ENCODE data around the gene APPL2. TPM values are rescaled to one million over a fixed set of nuclear protein-coding genes. Genes with fewer than 3 reads are reported as not detected.

APPL2 gene
- polyA plus RNA-seq, 3 donors, result 10.8 to 34.8 (median 24.8) TPM

DNA sequence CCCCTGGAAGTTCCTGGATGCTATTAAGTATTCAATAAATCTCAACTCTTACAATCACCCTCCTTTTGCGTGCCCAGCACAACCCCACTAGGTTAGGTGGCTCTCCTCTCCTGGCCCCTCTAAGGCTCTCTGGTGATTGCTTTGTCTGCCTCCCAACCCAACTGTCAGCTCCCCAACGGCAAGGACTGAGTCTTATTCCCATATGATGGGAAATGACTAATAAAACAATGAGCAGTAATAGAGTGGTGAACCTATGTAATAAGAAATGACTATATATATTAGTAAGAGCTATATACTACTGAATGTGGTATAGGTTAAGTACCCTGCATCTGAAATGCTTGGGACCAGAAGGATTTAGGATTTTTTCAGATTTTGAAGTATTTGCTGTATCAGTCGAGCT lies 8.1 kb downstream of the APPL2 start:
- H3K27ac ChIP-seq (ENCODE audit: low read depth, low read length), result no peak overlapping the region

DNA sequence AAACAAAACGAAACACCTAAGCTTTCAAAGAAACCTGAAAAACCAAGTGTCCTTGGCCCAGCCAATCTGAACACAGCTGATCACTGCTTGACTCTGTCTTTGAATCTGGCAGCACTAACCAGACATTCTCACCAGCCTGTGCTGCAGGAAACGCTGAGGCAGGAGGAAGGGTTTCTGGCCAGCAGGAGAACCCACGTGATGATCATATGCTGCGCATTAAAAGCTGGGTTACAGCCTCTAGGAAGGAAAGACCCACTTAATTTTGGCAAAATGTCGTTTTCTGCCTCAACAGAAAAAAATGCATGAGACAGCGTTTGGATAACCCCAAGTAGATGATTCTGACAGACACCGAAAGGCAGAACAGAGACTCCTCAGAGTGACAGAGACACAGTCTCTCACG lies 9.8 kb downstream of the APPL2 start:
- 13 to 19% (median 17%) methylated on average over 8 of the region's 8 CpGs for WGBS, 3 donors

More for the DNA sequence above, 8.1 kb downstream of the APPL2 start:
- 90 to 93% (median 92%) methylated on average over 3 of the region's 3 CpGs for WGBS, 3 donors

DNA sequence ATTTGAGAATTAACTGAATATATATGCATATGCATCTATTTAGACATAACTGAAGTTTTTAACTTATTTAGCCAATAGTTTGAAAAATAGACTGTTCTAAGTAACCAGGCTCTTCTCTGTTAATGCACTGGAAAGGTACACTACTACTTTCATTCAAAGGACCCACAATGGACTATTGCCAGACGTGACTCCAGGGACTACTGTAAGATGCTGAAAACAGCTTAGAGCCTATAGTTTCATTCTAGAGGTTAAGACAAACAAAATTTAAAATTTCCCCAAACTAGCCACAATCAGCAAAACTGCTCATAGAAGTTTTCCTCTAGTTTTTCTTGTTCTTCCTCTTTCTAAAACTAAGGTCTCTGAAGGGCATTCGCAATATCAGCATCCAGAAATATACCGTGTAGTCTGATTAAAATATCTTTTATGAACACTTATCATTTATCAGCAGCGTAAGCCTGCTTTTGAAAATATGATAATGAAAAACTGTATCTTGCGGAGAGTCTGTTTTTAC lies 10.4 kb downstream of the APPL2 start:
- 47 to 56% (median 52%) methylated on average over 5 of the region's 5 CpGs for WGBS, 3 donors
- no peak overlapping the region for H3K27ac ChIP-seq (ENCODE audit: low read depth, low read length)

More for the DNA sequence above, 9.8 kb downstream of the APPL2 start:
- H3K27ac ChIP-seq (ENCODE audit: low read depth, low read length), result no peak overlapping the region

DNA sequence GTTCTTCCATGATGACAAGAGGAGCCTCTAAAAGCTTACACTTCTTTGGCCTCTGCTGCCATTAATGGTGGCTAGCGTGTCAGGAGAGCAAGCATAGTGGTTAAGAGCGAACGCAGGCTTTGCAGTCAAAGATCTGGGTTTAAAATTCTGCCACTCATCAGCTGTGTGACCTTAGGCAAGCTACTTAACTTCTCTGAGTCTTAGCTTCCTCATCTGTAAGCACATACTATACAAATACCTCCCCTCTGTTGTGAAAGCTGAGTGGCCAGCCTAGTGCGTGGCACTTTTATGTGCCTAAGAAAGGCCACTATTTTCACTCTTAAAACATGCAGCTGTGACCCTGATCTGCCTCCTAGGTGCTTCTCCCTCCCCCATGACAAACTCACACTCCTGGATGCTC lies 11.6 kb downstream of the APPL2 start:
- WGBS, 3 donors, result 93 to 99% (median 95%) methylated on average over 4 of the region's 4 CpGs

DNA sequence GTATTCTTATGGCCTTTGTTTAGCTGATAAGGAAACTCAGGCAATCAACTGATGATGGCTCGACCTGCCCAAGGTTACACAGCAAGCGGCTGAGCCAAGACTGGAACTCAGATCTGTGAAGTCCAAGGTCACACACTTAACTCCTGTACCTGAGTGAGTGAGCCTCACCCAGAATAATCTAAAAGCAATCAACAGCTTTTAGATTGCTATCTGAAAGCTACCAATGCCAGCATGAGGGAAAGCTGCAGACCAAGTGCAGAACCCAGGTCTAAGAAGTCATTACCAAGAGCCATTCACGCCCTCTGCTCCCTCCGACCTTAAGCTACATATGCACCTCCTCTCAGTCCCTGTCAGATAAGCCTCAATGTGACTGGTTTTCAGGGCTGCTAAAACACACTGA lies 12.1 kb downstream of the APPL2 start:
- no peak overlapping the region for H3K27ac ChIP-seq (ENCODE audit: low read depth, low read length)
- 44 to 93% (median 82%) methylated on average over 4 of the region's 4 CpGs for WGBS, 3 donors

More for the DNA sequence above, 11.6 kb downstream of the APPL2 start:
- no peak overlapping the region for H3K27ac ChIP-seq (ENCODE audit: low read depth, low read length)

DNA sequence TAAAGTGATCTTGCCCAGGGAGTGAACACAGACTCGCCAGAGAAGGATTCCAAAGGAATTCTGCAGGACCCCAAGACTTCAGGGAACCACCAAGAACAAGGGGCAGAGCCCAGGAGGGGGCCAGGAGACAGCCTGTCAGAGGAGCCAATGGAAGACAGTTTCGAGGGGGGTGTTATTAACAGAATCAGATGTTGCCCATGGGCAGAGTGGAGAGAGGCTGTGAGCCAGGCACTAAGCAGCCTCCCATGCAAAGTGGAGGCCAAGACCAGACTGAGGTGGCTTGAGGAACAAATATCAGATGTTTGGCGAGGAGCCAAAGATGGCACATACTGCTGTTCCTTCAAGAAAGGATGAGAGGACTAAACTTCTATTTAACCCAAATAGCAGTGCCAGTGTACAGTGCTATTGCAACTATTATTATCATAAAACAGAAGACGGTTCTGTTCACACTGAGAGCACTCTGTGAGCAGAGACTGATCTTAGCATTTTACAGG lies 12.6 kb downstream of the APPL2 start:
- WGBS, 3 donors, result 76 to 87% (median 81%) methylated on average over 4 of the region's 4 CpGs
- no peak overlapping the region for H3K27ac ChIP-seq (ENCODE audit: low read depth, low read length)

DNA sequence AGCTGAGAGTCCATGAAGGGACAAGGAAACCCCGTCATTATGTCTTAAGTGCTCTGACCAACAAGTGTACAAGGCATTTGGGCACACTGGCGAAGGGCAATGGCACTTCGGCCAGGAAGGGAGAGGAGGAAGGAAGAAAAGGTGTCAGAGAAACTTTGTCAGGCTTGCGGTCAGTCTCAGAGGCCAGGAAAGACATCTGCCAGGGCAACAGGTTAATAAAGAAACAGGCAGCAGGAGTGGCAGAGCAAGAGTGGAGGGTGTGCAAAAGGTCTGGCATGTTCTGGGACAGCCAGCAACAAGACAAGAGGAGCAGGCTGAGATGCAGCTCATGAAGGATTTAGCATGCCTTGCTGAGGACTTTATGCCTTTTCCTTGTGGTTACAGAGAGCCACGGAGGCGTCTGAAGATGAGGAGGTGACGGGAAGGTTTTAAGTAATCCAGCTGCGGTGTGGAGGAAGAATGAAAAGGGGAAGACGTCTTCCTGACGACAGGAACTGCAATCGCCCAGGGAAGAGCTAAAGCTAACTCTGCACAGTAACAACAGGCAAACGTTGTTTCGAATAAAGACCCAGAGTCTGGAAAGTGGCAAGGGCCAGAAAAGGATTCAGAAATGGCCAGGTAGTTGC lies 13.1 kb downstream of the APPL2 start:
- WGBS, 3 donors, result 57 to 87% (median 72%) methylated on average over 13 of the region's 13 CpGs
- no peak overlapping the region for H3K27ac ChIP-seq (ENCODE audit: low read depth, low read length)

DNA sequence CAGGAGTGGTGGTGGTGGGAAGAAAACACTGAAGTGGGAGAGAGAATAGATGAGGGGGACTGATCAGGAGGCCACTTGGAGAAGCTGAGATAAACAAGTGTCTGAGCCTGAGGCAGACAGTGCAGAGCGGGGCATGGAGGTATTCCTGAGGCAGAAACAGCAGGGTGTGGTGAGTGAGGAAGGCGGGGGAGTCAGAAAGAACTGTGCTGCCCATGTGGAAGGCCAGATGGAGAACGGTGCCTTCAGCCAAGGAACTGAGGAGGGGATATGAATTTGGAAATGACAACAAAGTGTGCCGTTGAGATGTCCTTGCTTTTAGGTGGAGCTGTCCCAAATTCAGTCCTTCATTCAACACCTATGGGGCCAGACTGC lies 13.7 kb downstream of the APPL2 start:
- H3K27ac ChIP-seq (ENCODE audit: low read depth, low read length), result no peak overlapping the region
- WGBS, 3 donors, result 51 to 68% (median 56%) methylated on average over 4 of the region's 4 CpGs

DNA sequence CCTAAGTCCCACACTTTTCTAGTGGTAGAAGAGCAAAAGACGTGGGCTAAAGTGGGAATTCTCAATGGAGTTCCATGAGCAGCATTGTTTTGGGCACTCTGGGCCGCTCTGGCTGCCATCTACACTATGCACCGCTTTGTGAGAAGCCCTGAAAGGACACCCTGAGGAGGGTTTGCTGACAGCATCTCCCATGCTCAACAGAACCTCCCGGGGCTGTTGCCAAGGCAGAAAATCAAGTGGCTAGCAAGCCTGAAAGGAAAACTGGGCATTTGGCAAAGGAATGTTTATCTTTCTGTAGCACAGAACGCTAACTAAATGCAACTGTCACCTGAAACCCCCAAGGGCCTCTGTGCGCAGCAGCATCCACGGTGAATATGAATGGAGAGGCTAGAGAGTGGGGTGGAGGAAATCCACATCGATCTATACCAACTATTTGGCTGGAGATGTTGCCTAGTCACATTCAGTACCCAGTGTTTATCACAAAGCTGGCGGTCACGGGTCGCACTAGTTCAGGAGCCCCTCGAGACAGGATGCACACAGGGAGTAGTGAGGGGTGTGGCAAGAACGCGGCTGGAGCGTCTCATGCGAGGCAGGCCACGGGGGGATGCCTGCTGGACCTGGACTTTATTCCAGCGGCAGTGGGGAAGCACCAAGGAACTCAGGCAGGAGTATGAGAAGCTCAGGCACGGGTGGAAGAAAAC lies 14.2 kb downstream of the APPL2 start:
- no peak overlapping the region for H3K27ac ChIP-seq (ENCODE audit: low read depth, low read length)
- 70 to 86% (median 76%) methylated on average over 19 of the region's 19 CpGs for WGBS, 3 donors

DNA sequence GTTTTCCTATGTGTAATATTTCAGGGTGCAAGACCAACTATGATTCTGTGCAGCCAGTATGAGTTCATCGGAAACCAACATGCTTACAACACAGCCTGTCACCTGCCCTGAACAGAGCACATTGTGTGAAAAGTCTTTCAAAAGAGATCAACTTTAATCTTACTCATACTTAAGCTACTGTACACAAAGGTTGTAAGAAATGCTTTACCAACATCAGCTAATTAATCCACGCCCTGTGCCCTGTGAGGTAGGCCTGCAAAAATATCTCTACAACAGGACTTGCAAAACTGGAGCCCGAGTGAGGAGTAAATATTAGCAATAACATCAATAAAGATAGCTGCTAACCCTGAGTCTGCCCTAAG lies 15.1 kb downstream of the APPL2 start:
- H3K27ac ChIP-seq (ENCODE audit: low read depth, low read length), result no peak overlapping the region
- 60 to 74% (median 63%) methylated on average over 3 of the region's 3 CpGs for WGBS, 3 donors

DNA sequence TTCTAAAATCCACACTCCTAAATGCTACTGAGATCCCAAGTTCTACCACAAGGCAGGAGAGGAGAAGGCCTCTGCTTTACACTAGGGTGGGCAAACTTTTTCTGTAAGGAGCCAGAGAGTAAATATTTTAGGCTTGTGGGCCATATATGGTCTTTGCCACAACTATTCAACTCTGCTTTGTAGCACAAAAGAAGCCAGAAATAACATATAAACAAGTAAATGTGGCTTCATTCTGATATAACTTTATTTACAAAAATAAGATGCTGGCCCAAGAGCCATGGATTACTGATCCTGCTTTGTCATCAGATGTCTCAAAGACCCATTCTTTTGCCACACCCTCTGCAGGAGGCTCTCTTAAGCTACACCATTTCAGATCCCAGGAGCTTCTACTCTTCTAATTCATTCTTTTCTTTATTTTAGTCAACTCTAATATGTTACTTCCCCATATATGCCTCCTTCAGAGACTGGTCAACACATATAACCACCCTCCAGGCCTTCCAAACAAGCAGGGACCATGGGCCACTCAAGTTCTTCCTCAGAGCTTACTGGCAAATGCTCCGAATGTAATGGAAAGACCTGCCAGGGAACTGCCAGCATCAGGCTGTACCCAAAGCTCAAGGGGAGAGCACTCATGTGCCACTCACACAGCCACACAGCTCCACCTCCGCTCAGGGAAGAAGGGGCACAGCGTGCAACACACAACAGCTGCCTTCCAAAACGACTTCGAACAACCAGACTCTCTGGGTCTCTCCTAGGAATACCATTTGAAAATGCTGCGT lies 15.6 kb downstream of the APPL2 start:
- no peak overlapping the region for H3K27ac ChIP-seq (ENCODE audit: low read depth, low read length)
- WGBS, 3 donors, result 73 to 91% (median 78%) methylated on average over 6 of the region's 6 CpGs

DNA sequence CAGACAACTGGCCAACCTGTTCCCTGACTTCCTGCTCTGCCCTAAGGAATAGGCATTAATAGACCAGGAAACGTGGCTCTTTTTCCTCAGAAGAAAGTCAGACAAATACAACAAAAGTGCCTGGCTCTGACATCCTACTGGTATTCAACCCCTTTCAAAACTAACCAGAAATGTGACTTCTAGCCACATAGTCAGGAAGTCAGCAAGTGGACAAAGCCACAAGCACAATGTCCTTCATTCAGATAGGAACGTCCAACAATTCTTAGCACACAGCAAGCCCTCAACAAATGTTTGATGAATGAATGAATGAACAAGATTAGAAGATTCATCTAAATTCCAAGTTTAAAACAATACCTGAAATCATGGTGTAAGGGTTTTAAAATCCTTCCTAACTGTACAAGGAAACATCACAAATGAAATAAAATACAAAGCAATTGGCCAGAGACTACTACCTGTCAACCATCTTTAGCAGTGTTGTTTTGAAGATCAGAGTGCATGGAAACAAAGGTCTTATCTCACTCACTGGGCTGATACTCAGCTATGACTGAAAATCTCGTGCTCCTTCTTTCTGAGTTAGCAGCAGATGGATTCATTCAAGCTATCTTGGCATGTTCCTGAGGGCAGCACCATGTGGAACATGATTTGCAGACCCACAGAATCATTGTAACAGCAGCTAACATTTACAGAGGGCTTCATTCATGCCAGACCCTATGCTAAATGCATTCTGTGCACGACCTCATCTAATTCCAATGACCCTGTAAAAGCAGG lies 16.5 kb downstream of the APPL2 start:
- WGBS, 3 donors, result 59 to 66% (median 60%) methylated on average over 4 of the region's 4 CpGs
- no peak overlapping the region for H3K27ac ChIP-seq (ENCODE audit: low read depth, low read length)

DNA sequence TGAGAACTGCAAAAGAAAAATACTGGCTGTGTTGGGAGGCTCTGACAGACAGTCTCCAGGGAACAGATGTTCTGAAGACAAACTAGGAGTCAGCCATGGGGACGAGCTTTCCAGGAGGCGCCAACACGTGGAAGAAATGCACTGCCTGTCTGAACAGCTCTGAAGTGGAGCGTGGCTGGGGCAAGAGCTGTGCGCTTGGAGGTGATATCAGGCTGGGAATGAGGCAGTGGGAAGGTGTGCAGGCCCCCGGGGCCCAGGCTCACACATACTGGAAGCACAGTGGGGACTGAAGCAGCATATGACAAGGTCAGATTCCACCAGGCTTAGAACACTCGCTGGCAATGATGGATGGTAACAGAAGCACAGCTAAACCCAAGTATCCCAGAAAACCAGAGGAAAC lies 17.5 kb downstream of the APPL2 start:
- H3K27ac ChIP-seq (ENCODE audit: low read depth, low read length), result no peak overlapping the region
- WGBS, 3 donors, result 65 to 78% (median 65%) methylated on average over 7 of the region's 7 CpGs

DNA sequence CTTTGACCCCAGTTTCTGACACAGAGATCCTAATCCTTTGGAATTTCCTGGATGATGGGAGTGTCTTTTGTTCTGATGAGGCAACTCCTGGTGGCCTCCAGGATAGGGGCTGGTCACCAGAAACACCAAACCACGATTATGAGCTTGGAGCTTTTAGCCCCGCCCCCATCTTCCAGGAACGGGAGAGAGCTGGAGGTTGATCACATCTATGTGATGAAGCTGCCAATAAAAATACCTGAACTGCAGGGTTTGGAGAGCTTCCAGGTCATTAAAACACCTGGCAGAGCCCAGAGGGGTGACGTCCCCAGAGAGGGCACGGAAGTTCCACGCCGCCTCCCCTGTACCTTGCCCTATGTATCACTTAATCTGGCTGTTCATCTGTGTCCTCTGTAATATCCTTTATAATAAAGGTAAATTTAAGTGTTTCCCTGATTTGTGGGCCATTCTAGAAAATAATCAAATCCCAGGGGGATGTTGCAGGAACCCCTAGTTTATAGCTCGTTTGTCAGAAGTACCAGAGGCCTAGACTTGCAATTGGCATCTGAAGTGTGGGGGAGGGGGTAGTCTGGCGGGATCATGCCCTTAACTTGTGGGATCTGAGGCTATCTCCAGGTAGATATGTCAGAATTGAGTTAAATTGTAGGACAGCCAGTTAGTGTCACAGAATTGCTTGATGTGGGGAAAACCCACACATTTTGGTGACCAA lies 21.2 kb downstream of the APPL2 start:
- H3K27ac ChIP-seq (ENCODE audit: low read depth, low read length), result no peak overlapping the region

DNA sequence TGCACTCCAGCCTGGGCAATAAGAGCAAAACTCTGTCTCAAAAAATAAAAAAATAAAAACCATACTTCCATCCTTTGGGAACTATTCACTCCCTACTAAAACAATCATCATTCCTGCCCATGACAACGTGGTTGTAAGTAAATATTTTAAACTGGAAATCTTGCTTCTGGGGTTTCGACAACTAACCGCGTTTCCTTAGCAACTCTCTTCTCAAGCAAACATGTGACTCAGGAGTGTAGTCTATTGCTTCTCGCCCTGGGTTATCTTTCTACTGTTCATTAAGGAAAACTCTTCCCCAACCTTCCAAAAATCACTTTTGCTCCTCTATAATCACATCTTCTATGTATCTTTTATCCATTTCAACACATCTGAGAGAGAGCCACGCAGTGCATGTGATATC lies 21.8 kb downstream of the APPL2 start:
- WGBS, 3 donors, result 88 to 91% (median 90%) methylated on average over 6 of the region's 6 CpGs
- H3K27ac ChIP-seq (ENCODE audit: low read depth, low read length), result no peak overlapping the region

More for the DNA sequence above, 21.2 kb downstream of the APPL2 start:
- WGBS, 3 donors, result 62 to 89% (median 81%) methylated on average over 9 of the region's 9 CpGs

DNA sequence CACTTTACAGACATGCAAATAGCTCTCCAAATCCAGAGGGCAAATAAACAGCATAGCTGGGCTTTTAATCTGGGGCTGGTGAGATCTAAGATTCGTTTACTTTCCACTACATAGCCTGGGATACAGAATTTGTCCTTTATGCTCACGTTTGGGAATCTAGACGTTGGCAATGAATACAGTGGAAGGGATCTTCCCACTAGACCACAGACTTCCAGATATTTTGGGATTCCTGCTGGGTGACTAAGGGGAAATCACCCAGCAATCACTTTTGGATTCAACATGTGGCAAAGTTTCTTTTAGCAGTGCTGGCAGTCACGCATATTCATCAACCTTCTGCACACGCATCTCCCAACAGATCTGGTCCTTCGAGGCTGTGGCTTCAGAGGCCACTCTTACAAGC lies 23.5 kb downstream of the APPL2 start:
- WGBS, 3 donors, result 82 to 85% (median 85%) methylated on average over 6 of the region's 6 CpGs
- no peak overlapping the region for H3K27ac ChIP-seq (ENCODE audit: low read depth, low read length)

DNA sequence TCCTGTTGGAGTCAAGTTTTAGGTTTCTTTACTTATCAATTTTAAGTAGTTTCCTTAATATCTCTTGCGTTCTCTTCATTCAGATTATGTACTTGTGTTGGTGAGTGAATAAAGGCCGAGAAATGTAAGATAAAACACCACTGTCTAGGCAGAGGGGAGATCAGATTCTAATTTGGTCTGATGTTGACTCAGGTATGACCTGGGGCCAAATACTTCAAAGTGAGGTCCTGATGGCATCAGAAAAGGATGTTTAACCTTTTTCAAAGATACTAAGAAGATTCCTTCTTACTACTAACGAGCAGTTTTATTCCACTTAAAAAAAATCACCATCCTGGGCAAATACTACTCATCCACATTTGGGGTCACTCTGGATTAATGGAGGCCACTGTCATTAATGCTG lies 26.9 kb downstream of the APPL2 start:
- 90 to 93% (median 92%) methylated on average over 3 of the region's 3 CpGs for WGBS, 3 donors
- no peak overlapping the region for H3K27ac ChIP-seq (ENCODE audit: low read depth, low read length)

Measured in adipose tissue (tissue), 3 donors.